SK-N-SH treated with all-trans-retinoic acid at 6 μM for 48 hours (cell line): Measurements from ENCODE around the gene KRTAP10-2.

Experiments used
- ATAC-seq: fragments of 200-7000 bp; cut with Tn5 transposase; 3 replicates; pipeline ENCODE4 v1.9.1; 2020; ENCODE audit warnings: mild to moderate bottlenecking, moderate library complexity
- ARNTL ChIP-seq: fragments of 450-650 bp; formaldehyde crosslinking; IDR thresholded peaks from 2 replicates; pipeline ENCODE4 v1.5.0; 2020; ENCODE audit warnings: low read depth, mild to moderate bottlenecking, moderate library complexity, borderline replicate concordance
- BACH2 ChIP-seq: fragments of 250-450 bp; sonication (Bioruptor Pico); IDR thresholded peaks from 2 replicates; pipeline ENCODE4 v1.9.0; 2021; ENCODE audit warnings: mild to moderate bottlenecking, borderline replicate concordance
- CSDC2 ChIP-seq: fragments of 250-450 bp; sonication (Bioruptor Pico); IDR thresholded peaks from 2 replicates; pipeline ENCODE4 v1.5.0; 2020; ENCODE audit warnings: mild to moderate bottlenecking, moderate library complexity
- ESRRG ChIP-seq: fragments of 250-450 bp; sonication (Bioruptor Pico); IDR thresholded peaks from 2 replicates; pipeline ENCODE4 v1.6.1; 2021; ENCODE audit warnings: mild to moderate bottlenecking
- GLIS3 ChIP-seq: fragments of 250-450 bp; sonication (Bioruptor Pico); IDR thresholded peaks from 2 replicates; pipeline ENCODE4 v1.5.0; 2020; ENCODE audit warnings: mild to moderate bottlenecking, moderate library complexity
- ISL1 ChIP-seq: fragments of 250-450 bp; sonication (Bioruptor Pico); IDR thresholded peaks from 2 replicates; pipeline ENCODE4 v2.1.2; 2022; ENCODE audit warnings: mild to moderate bottlenecking, moderate library complexity
- OSR1 ChIP-seq: fragments of 250-450 bp; sonication (Bioruptor Pico); IDR thresholded peaks from 2 replicates; pipeline ENCODE4 v1.8.0; 2022; ENCODE audit warnings: moderate library complexity, mild to moderate bottlenecking, inconsistent platforms
- PPARA ChIP-seq: fragments of 250-450 bp; sonication (Bioruptor Pico); IDR thresholded peaks from 2 replicates; pipeline ENCODE4 v1.5.0; 2020; ENCODE audit warnings: mild to moderate bottlenecking, borderline replicate concordance
- SNAI2 ChIP-seq: fragments of 250-450 bp; sonication (Bioruptor Pico); IDR thresholded peaks from 2 replicates; pipeline ENCODE4 v1.5.0; 2020; ENCODE audit warnings: mild to moderate bottlenecking, moderate library complexity
- TCF4 ChIP-seq: fragments of 250-450 bp; sonication (Bioruptor Pico); IDR thresholded peaks from 2 replicates; pipeline ENCODE4 v1.8.0; 2021; ENCODE audit warnings: mild to moderate bottlenecking, moderate library complexity, borderline replicate concordance
- TOX ChIP-seq: fragments of 250-450 bp; sonication (Bioruptor Pico); IDR thresholded peaks from 2 replicates; pipeline ENCODE4 v1.8.0; 2021; ENCODE audit warnings: mild to moderate bottlenecking, moderate library complexity, borderline replicate concordance
- ZC3H10 ChIP-seq: fragments of 250-450 bp; sonication (Bioruptor Pico); IDR thresholded peaks from 2 replicates; pipeline ENCODE4 v1.5.1; 2021; ENCODE audit warnings: mild to moderate bottlenecking, moderate library complexity
- ZFP3 ChIP-seq: fragments of 250-450 bp; sonication (Bioruptor Pico); IDR thresholded peaks from 2 replicates; pipeline ENCODE4 v1.5.0; 2020; ENCODE audit warnings: mild to moderate bottlenecking, moderate library complexity
- ZFP30 ChIP-seq: fragments of 450-650 bp; formaldehyde crosslinking; IDR thresholded peaks from 2 replicates; pipeline ENCODE4 v1.5.0; 2022; ENCODE audit warnings: mild to moderate bottlenecking, moderate library complexity
- ZNF565 ChIP-seq: fragments of 450-650 bp; formaldehyde crosslinking; conservative IDR thresholded peaks from 2 replicates; pipeline ENCODE4 v1.5.0; 2020; ENCODE audit warnings: low read depth, mild to moderate bottlenecking, moderate library complexity
- ZNF70 ChIP-seq: fragments of 450-650 bp; formaldehyde crosslinking; IDR thresholded peaks from 2 replicates; pipeline ENCODE4 v1.5.0; 2020; ENCODE audit warnings: mild to moderate bottlenecking, moderate library complexity
- ZNF8 ChIP-seq: fragments of 450-650 bp; formaldehyde crosslinking; IDR thresholded peaks from 2 replicates; pipeline ENCODE4 v1.5.0; 2020; ENCODE audit warnings: mild to moderate bottlenecking, moderate library complexity
- TF ChIP-seq, protein P1 (sequence below): fragments of 250-450 bp; sonication (Bioruptor Pico); IDR thresholded peaks from 2 replicates; pipeline ENCODE4 v1.8.0; 2021; ENCODE audit warnings: low read depth, mild to moderate bottlenecking, moderate library complexity, borderline replicate concordance
- TF ChIP-seq, protein P2 (sequence below): fragments of 250-450 bp; sonication (Bioruptor Pico); IDR thresholded peaks from 2 replicates; pipeline ENCODE4 v1.5.0; 2020; ENCODE audit warnings: mild to moderate bottlenecking, moderate library complexity
- TF ChIP-seq, protein P3 (sequence below): fragments of 250-450 bp; sonication (Bioruptor Pico); IDR thresholded peaks from 2 replicates; pipeline ENCODE4 v1.5.1; 2021; ENCODE audit warnings: mild to moderate bottlenecking, moderate library complexity
- TF ChIP-seq, protein P4 (sequence below): fragments of 250-450 bp; sonication (Bioruptor Pico); IDR thresholded peaks from 2 replicates; pipeline ENCODE4 v1.5.1; 2020; ENCODE audit warnings: low read depth, mild to moderate bottlenecking, moderate library complexity

KRTAP10-2 gene

DNA sequence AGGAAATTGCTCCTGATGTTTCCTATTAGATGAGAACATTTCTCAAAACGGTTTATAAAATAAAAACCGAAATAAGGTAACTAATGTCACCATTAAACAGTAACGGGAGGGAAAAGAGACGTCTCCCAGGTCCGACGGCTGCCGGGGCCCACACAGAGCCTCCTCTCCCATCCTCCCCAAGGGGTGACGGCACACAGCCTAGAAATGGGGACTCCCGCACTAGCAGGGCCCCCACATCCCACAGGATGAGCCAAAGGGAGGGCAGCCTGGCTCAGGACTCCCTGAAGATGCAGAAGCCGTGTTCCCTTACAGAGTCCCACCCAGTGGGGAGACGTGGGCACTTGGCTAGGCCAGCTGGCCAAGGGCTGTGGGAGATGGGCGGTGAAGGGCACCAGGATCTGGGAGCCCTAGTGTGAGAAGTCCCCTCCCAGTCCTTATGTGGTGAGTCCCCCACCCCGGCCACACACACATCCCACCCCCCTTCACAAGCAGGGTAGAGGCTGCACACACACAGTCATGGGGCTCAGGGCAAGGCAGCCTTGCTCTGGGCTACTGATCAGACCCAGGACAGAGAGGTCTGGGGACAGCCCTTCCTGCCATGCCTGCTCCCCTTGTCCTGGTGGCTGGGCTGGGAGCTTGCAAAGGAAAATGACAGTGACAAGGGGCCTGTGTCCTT lies 4.0 kb upstream of the KRTAP10-2 start:
- no peak for TF ChIP-seq PPARA (CRISPR knock-in tag)
- no peak for TF ChIP-seq ZNF565 (CRISPR knock-in tag)
- TF ChIP-seq ZC3H10 (CRISPR knock-in tag): no peak
- TF ChIP-seq ISL1 (CRISPR knock-in tag): no peak
- TF ChIP-seq, protein P1, sequence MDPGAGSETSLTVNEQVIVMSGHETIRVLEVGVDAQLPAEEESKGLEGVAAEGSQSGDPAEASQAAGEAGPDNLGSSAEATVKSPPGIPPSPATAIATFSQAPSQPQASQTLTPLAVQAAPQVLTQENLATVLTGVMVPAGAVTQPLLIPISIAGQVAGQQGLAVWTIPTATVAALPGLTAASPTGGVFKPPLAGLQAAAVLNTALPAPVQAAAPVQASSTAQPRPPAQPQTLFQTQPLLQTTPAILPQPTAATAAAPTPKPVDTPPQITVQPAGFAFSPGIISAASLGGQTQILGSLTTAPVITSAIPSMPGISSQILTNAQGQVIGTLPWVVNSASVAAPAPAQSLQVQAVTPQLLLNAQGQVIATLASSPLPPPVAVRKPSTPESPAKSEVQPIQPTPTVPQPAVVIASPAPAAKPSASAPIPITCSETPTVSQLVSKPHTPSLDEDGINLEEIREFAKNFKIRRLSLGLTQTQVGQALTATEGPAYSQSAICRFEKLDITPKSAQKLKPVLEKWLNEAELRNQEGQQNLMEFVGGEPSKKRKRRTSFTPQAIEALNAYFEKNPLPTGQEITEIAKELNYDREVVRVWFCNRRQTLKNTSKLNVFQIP (CRISPR knock-in tag): no peak
- no peak for TF ChIP-seq ARNTL
- TF ChIP-seq SNAI2 (CRISPR knock-in tag): no peak
- TF ChIP-seq, protein P2, sequence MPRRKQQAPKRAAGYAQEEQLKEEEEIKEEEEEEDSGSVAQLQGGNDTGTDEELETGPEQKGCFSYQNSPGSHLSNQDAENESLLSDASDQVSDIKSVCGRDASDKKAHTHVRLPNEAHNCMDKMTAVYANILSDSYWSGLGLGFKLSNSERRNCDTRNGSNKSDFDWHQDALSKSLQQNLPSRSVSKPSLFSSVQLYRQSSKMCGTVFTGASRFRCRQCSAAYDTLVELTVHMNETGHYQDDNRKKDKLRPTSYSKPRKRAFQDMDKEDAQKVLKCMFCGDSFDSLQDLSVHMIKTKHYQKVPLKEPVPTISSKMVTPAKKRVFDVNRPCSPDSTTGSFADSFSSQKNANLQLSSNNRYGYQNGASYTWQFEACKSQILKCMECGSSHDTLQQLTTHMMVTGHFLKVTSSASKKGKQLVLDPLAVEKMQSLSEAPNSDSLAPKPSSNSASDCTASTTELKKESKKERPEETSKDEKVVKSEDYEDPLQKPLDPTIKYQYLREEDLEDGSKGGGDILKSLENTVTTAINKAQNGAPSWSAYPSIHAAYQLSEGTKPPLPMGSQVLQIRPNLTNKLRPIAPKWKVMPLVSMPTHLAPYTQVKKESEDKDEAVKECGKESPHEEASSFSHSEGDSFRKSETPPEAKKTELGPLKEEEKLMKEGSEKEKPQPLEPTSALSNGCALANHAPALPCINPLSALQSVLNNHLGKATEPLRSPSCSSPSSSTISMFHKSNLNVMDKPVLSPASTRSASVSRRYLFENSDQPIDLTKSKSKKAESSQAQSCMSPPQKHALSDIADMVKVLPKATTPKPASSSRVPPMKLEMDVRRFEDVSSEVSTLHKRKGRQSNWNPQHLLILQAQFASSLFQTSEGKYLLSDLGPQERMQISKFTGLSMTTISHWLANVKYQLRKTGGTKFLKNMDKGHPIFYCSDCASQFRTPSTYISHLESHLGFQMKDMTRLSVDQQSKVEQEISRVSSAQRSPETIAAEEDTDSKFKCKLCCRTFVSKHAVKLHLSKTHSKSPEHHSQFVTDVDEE (CRISPR knock-in tag): no peak
- no peak for TF ChIP-seq ZNF8 (CRISPR knock-in tag)
- no peak for TF ChIP-seq TOX (CRISPR knock-in tag)
- TF ChIP-seq ESRRG: no peak
- TF ChIP-seq GLIS3 (CRISPR knock-in tag): no peak
- TF ChIP-seq ZFP30 (CRISPR knock-in tag): no peak
- no peak for TF ChIP-seq TCF4 (CRISPR knock-in tag)
- no peak for TF ChIP-seq ZFP3 (CRISPR knock-in tag)
- TF ChIP-seq, all 23 proteins: peak for 0

DNA sequence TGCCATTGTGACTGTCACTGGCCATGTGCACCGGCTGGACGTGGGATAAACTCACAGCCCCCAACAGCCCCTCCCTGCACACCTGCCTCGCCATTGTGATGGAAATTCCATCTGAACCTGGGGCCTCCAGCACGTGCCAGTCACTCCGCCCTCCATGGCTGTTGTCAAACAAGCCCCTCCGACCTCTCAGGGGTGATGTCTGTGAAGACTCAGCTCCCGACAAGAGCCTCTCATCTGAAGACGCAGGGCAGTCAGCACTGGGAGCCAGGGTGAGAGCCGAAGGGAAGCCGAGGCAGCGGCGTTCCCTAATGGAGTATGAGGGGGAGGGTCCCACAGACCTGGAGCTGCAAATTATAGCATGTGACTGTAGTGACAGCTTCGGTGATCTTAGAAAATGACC lies 1.4 kb upstream of the KRTAP10-2 start:
- no peak for ATAC-seq
- TF ChIP-seq ZC3H10 (CRISPR knock-in tag): no peak
- TF ChIP-seq, protein P2 (CRISPR knock-in tag): no peak
- TF ChIP-seq ARNTL: no peak
- no peak for TF ChIP-seq SNAI2 (CRISPR knock-in tag)
- no peak for TF ChIP-seq ZNF70
- TF ChIP-seq TCF4 (CRISPR knock-in tag): no peak
- TF ChIP-seq ZFP30 (CRISPR knock-in tag): no peak
- no peak for TF ChIP-seq ZFP3 (CRISPR knock-in tag)
- no peak for TF ChIP-seq ZNF565 (CRISPR knock-in tag)
- TF ChIP-seq, protein P1 (CRISPR knock-in tag): no peak
- no peak for TF ChIP-seq CSDC2
- TF ChIP-seq ISL1 (CRISPR knock-in tag): no peak
- TF ChIP-seq PPARA (CRISPR knock-in tag): no peak
- TF ChIP-seq ESRRG: no peak
- TF ChIP-seq TOX (CRISPR knock-in tag): no peak
- no peak for TF ChIP-seq BACH2 (CRISPR knock-in tag)
- no peak for TF ChIP-seq GLIS3 (CRISPR knock-in tag)
- no peak for TF ChIP-seq OSR1 (CRISPR knock-in tag)

More for the DNA sequence above, 4.0 kb upstream of the KRTAP10-2 start:
- no peak for ATAC-seq

DNA sequence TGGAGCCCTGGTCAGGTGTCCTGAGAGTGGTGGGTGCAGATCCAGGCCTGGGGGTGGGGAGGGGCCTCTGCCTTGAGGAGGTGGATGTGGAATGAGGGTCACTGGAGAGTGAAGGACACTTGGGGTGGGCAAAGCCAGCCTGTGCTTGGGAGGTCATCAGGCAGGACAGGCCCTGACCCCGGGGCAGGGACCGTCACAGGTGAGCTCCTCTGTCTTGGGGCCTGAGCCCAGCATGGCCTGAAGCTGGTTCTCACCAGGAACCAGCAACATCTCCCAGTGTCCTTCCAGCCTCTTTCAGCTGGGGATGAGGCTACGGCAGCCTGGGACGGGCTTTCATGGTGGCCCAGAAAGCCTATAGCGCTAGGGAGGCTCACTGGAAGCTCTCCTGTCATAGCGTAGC lies 831 bp upstream of the KRTAP10-2 start:
- TF ChIP-seq, protein P3, sequence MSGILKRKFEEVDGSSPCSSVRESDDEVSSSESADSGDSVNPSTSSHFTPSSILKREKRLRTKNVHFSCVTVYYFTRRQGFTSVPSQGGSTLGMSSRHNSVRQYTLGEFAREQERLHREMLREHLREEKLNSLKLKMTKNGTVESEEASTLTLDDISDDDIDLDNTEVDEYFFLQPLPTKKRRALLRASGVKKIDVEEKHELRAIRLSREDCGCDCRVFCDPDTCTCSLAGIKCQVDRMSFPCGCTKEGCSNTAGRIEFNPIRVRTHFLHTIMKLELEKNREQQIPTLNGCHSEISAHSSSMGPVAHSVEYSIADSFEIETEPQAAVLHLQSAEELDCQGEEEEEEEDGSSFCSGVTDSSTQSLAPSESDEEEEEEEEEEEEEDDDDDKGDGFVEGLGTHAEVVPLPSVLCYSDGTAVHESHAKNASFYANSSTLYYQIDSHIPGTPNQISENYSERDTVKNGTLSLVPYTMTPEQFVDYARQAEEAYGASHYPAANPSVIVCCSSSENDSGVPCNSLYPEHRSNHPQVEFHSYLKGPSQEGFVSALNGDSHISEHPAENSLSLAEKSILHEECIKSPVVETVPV: no peak
- TF ChIP-seq BACH2 (CRISPR knock-in tag) (no peak), TCF4 (CRISPR knock-in tag) (no peak), ZFP30 (CRISPR knock-in tag) (no peak), ZNF70 (no peak), ZFP3 (CRISPR knock-in tag) (no peak), CSDC2 (no peak), SNAI2 (CRISPR knock-in tag) (no peak), PPARA (CRISPR knock-in tag) (no peak), ARNTL (no peak)
- TF ChIP-seq, protein P4, sequence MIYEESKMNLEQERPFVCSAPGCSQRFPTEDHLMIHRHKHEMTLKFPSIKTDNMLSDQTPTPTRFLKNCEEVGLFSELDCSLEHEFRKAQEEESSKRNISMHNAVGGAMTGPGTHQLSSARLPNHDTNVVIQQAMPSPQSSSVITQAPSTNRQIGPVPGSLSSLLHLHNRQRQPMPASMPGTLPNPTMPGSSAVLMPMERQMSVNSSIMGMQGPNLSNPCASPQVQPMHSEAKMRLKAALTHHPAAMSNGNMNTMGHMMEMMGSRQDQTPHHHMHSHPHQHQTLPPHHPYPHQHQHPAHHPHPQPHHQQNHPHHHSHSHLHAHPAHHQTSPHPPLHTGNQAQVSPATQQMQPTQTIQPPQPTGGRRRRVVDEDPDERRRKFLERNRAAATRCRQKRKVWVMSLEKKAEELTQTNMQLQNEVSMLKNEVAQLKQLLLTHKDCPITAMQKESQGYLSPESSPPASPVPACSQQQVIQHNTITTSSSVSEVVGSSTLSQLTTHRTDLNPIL (CRISPR knock-in tag): no peak
- no peak for ATAC-seq
